GM12891 (cell line): ENCODE results near the gene DNHD1.

ENCODE experiments used
- DNase-seq: peaks from one replicate; pipeline ENCODE4 v3.0.0; 2011; ENCODE audit warnings: low spot score; ENCODE audit not compliant: insufficient read length
- FAIRE-seq: peaks from 2 replicates; lab custom pipeline; 2011; peaks lifted over from hg19 to GRCh38; lab: Jason Lieb, UNC
- PAX5 ChIP-seq: IDR thresholded peaks from 2 replicates; pipeline ENCODE4 v1.6.1; 2011; ENCODE audit warnings: low read length, moderate library complexity, mild to moderate bottlenecking; ENCODE audit not compliant: insufficient read depth, severe bottlenecking
- POLR2A ChIP-seq: IDR thresholded peaks from 2 replicates; pipeline ENCODE4 v1.6.1; 2011; ENCODE audit warnings: low read depth, low read length, control low read depth
- POLR2AphosphoS5 ChIP-seq: IDR thresholded peaks from 2 replicates; pipeline ENCODE4 v1.6.1; 2011; ENCODE audit warnings: low read depth, low read length, control low read depth
- POU2F2 ChIP-seq: IDR thresholded peaks from 2 replicates; pipeline ENCODE4 v1.6.1; 2011; ENCODE audit warnings: low read depth, mild to moderate bottlenecking, control low read depth, low read length, moderate library complexity
- SPI1 ChIP-seq: IDR thresholded peaks from 2 replicates; pipeline ENCODE4 v1.6.1; 2011; ENCODE audit warnings: low read depth, low read length, control low read depth
- TAF1 ChIP-seq: IDR thresholded peaks from 2 replicates; pipeline ENCODE4 v1.6.1; 2011; ENCODE audit warnings: low read depth, low read length, control low read depth

The DNHD1 gene

GRCh38 chr11:6608726-6609501, 111.8 kb downstream of the DNHD1 start:
- DNase-seq (no peak), FAIRE-seq (no peak)
- no peak for TF ChIP-seq POU2F2
- TF ChIP-seq POLR2A, result no peak
- TF ChIP-seq PAX5, result no peak
- no peak for TF ChIP-seq SPI1
- no peak for TF ChIP-seq POLR2AphosphoS5
- no peak for TF ChIP-seq TAF1

GRCh38 chr11:6609502-6610015, 112.5 kb downstream of the DNHD1 start:
- DNase-seq (no peak), FAIRE-seq (no peak)
- TF ChIP-seq POLR2AphosphoS5 (no peak), TAF1 (no peak), POLR2A (no peak), SPI1 (no peak)

GRCh38 chr11:6610591-6610990, 113.5 kb downstream of the DNHD1 start:
- DNase-seq (no peak), FAIRE-seq (no peak)
- TF ChIP-seq POU2F2, result no peak
- TF ChIP-seq SPI1, result no peak
- TF ChIP-seq POLR2AphosphoS5, result no peak
- TF ChIP-seq TAF1, result no peak
- no peak for TF ChIP-seq POLR2A
- TF ChIP-seq PAX5, result no peak

GRCh38 chr11:6611092-6611962, 114.2 kb downstream of the DNHD1 start:
- DNase-seq, result no peak

GRCh38 chr11:6611963-6612212, 114.8 kb downstream of the DNHD1 start:
- TF ChIP-seq SPI1, result no peak; the same call in 1 of the 2 replicates
- TF ChIP-seq POLR2AphosphoS5, result no peak
- no peak for TF ChIP-seq POU2F2
- no peak for TF ChIP-seq PAX5
- TF ChIP-seq TAF1, result no peak
- no peak for TF ChIP-seq POLR2A
- DNase-seq (no peak), FAIRE-seq (no peak)

More at GRCh38 chr11:6611092-6611962, 114.2 kb downstream of the DNHD1 start:
- TF ChIP-seq PAX5, result no peak
- peak; percentile 32; the same call in 1 of the 2 replicates for TF ChIP-seq POU2F2
- no peak for FAIRE-seq

- TF ChIP-seq POLR2A (peak; percentile 91), SPI1 (no peak), POLR2AphosphoS5 (peak; percentile 94), POU2F2 (no peak), PAX5 (no peak), TAF1 (peak; percentile 75)
- FAIRE-seq, result peak; percentile 99
- DNase-seq, result peak; percentile 88
Observed at GRCh38 chr11:6612213-6613041, 115.3 kb downstream of the DNHD1 start, which contains the start of gene TAF10. TAF10 (minus strand) TSS chr11:6612216; CDS start chr11:6612189, 27 bp downstream.

- TF ChIP-seq SPI1 (no peak), POLR2AphosphoS5 (no peak), TAF1 (no peak), POU2F2 (no peak), PAX5 (no peak), POLR2A (no peak)
- FAIRE-seq (no peak), DNase-seq (no peak)
Observed at GRCh38 chr11:6613496-6613895, 116.4 kb downstream of the DNHD1 start.

- TF ChIP-seq SPI1, result no peak
- no peak for TF ChIP-seq POU2F2
- no peak for TF ChIP-seq POLR2A
- TF ChIP-seq PAX5, result no peak
- TF ChIP-seq TAF1, result no peak
- TF ChIP-seq POLR2AphosphoS5, result no peak
- no peak for FAIRE-seq
- no peak for DNase-seq
Observed at GRCh38 chr11:6614446-6614845, 117.4 kb downstream of the DNHD1 start.

- FAIRE-seq (no peak), DNase-seq (no peak)
- TF ChIP-seq POLR2A (no peak), POU2F2 (no peak), SPI1 (no peak), PAX5 (no peak), TAF1 (no peak), POLR2AphosphoS5 (no peak)
Observed at GRCh38 chr11:6615046-6615445, 118.0 kb downstream of the DNHD1 start.

- DNase-seq, result no peak
- TF ChIP-seq SPI1 (no peak), PAX5 (no peak), POLR2AphosphoS5 (no peak), POLR2A (no peak), POU2F2 (no peak), TAF1 (no peak)
Observed at GRCh38 chr11:6615882-6616585, 119.0 kb downstream of the DNHD1 start.

More at GRCh38 chr11:6615882-6616585, 119.0 kb downstream of the DNHD1 start:
- FAIRE-seq, result no peak
